GOT3 (cell line): ENCODE measurements around the gene NPEPL1.
"Not testable (repeated sequence)": the region's sequence is repeated elsewhere in the genome, so short reads cannot be mapped to it uniquely, and the experiment has no call there.

ENCODE experiments used
- DNase-seq: peaks from one replicate; lab custom pipeline; 2025; ENCODE audit warnings: mixed read lengths; lab: John Stamatoyannopoulos, UW

The NPEPL1 gene, protein sequence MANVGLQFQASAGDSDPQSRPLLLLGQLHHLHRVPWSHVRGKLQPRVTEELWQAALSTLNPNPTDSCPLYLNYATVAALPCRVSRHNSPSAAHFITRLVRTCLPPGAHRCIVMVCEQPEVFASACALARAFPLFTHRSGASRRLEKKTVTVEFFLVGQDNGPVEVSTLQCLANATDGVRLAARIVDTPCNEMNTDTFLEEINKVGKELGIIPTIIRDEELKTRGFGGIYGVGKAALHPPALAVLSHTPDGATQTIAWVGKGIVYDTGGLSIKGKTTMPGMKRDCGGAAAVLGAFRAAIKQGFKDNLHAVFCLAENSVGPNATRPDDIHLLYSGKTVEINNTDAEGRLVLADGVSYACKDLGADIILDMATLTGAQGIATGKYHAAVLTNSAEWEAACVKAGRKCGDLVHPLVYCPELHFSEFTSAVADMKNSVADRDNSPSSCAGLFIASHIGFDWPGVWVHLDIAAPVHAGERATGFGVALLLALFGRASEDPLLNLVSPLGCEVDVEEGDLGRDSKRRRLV

GRCh38 chr20:58692579-58693225, at the start of gene NPEPL1:
Gene NPEPL1 (plus strand): TSS chr20:58692800. CDS start chr20:58692901, 101 bp downstream.
- DNase-seq, result no peak

DNA sequence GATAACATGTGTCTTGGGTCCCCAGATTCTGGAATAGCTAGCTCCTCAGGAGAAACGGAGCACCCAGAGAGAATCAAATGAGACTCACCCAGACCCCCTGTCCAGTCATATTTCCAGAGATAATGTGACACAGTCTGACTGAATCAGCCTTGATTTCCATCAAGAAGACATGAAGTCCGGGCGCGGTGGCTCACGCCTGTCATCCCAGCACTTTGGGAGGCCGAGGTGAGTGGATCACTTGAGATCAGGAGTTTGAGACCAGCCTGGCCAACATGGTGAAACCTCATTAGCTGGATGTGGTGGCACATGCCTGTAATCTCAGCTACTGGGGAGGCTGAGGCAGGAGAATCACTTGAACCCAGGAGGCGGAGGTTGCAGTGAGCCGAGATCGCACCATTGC, 49.7 kb upstream of the NPEPL1 start:
- DNase-seq, result not testable (repeated sequence)

DNA sequence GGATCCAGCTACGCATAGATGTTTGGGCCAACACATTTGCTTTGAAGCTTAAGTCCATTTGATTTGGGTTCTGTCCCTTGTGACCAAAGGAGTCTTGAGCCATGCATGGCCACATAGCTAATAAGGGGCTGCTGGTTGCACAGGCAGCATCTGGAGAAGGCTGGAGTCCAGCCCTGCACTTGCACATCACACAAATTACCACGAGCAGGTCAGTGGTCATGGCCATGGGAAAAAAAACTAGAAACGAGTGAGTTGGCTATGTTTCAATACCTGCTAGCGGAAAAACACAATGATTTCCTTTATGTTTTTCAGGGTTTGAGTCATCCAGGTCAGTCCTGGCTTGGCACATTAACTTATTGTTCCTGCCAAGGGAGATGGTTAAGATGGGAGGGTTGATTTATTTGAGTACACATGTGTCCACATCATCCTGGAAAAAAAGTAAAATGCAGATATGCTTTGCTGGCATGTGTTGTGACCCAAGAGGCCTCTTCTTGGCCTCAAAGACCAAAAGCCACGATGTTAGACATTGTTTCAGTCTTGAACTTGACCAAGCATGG, 47.1 kb upstream of the NPEPL1 start:
- no peak for DNase-seq

DNA sequence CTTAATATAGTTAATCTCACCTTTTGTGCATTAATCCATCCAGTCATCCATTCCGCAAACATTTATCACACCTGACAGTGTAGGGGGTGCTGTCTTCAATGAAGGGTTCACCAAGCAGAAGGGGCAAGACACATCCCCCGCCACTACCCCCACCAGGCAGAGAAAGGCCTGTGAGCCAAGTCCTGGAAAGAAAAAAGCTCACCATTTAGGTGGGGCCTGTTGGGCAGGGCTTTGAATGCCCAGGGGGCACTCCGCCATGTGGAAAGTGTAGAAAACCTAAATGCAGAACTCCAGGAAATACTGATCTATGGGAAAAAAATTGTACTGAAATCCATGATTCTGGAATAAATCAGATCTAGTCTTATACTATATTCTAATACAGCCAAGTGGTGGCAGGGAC, 46.3 kb upstream of the NPEPL1 start:
- DNase-seq, result no peak

GRCh38 chr20:58646703-58647102, 45.9 kb upstream of the NPEPL1 start:
- no peak for DNase-seq

DNA sequence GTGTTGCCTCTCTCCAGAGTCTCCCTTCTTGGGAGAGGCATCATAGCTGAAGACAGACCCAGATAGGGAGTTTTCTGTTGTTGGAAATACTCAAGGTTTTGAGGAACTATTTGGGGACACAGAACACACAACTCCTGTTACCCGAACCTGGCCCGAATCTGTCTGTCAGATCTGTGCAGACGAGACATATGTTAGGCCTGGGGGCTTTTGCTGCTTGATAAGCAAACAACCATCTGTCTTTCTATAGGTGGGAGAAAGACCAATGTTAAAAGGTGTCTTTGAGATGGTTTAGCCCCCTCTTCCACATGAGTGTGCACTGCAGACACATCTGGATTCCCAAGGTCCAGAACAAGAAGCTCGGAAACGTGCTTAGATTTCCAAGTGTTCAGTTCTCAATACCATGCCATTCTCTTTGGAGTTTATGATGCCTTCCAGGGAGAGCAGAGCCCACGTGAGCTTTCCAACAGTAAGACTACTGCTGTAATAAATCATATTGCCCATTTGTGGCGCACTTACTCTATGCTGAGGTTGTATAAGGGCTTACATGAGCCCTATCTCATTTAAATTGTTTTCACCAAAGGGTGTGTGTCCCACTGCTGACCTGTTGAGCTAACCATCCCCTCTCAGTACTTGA, 45.3 kb upstream of the NPEPL1 start:
- no peak for DNase-seq

DNA sequence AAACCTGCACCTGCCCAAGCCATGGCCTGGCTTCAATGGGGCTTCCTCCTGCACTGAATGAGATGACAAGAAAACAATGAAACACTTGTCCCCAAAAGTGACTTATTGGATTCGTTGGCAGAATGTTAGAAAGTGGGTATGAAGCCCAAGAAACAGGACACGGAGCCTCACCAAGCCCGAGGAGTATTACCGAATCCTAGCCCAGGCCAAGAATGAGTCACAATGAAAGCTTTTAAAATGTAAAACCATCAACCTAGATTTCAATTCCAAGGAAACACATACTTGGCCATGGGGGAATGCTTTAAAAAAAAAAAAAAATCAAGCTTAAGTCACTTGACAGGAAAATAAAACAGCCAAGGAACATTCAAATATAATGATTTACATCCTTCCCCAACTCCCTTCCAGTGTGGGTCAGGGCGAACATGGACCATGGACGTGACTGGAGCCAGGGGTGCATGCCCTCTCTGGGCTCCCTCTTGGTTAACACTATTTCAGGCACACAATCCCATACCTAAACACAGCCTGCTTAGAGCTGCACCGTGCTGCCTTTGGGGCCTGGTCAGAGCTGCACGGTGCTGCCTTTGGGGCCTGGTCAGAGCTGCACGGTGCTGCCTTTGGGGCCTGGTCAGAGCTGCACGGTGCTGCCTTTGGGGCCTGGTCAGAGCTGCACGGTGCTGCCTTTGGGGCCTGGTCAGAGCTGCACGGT, 44.7 kb upstream of the NPEPL1 start:
- DNase-seq, result no peak

DNA sequence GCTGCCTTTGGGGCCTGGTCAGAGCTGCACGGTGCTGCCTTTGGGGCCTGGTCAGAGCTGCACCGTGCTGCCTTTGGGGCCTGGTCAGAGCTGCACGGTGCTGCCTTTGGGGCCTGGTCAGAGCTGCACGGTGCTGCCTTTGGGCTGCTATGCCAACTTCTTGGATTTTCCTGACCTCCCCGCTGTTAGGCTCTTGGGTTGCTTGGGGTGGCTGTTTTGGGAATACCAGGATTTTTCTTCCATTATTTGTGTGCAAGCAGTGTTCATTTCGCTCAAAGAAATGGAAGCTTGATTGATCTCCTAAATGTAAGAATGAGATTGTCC, 44.1 kb upstream of the NPEPL1 start:
- not testable (repeated sequence) for DNase-seq

GRCh38 chr20:58649288-58650180, 43.1 kb upstream of the NPEPL1 start:
- DNase-seq, result no peak

GRCh38 chr20:58650181-58650775, 42.3 kb upstream of the NPEPL1 start:
- DNase-seq, result no peak

DNA sequence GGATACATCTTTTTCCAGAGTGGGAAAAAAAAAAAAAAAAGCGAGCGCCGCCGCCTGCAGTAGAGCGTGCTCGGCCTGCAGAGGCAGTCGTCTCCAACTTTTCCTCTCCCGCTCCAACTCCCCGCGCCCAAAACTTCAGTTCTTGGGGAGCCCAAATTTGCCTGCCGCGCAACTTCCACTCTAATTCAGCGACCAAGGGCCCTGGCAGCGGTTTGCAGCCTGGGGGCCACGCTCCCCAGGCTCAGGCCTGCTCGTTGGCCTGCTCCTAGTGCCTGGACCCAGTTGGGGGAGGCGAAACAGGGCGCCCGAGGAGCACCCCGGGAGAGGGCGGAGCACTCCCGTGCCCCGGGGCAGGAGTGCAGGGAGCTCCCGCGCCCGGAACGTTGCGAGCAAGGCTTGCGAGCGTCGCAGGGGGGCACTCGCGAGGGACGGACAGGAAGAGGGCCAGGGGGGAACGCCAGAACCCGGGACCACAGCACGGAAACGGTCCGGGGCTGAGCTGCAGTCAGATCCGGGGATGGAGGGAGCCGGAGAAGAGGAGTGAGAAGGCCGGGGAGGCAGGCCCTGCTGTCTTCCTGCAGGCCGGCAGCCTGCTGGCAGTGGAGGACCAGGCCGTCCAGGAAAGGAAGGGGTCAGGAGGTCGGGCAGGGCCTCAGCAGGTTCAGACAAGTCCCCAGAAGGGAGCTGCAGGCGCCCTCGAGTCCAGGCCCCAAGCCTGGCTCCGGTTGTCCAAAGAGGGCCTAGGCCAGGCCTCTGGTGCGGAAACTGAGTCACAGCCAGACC, 41.6 kb upstream of the NPEPL1 start, which contains the start of gene STX16:
Gene STX16 (plus strand): TSS at position 508 of the 783 bp plus-strand sequence. CDS start 724 bp downstream, outside the sequence.
- DNase-seq, result peak; percentile 70

DNA sequence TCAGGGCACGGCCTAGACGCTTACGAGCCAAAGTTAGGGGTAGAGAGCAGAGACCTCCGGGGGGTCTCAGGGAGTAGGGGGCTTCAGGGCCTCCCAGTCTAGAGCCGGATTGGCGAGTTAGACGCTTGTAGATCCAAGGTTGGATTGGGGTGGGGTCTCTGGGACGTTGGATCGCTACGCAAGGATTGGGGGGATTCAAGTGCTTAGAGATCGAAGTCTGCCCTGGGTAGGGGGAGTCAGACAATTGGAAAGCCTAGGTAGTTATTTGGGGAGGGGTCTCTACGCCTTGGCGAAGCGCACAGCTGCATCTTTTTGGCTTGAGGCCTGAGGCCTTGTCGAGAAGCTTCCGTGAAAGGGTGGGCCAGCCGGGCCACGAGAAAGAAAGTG, 41.0 kb upstream of the NPEPL1 start:
- DNase-seq, result no peak

GRCh38 chr20:58651946-58652605, 40.5 kb upstream of the NPEPL1 start:
- DNase-seq, result no peak

GRCh38 chr20:58652606-58653294, 39.9 kb upstream of the NPEPL1 start:
- no peak for DNase-seq

DNA sequence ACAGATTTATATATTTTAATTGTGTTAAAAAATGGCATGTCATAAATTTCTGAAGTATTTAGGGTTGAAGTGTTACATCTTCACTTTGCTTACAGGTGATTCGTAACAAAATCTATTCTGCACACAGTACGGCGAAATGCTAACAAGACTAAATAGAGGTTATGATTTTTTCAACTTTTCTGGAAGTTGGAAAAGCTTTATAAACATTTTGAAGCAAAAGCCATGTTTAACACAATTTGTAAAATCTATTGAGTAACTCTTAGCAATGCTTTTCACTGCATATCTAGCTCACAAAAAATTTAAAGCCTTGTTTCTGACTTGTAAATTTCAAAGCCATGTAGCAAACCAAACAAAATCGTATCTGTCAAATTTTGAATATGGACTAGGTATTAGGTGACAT, 38.3 kb upstream of the NPEPL1 start:
- DNase-seq, result no peak

GRCh38 chr20:58655328-58656107, 37.1 kb upstream of the NPEPL1 start:
- no peak for DNase-seq

GRCh38 chr20:58656831-58657230, 35.8 kb upstream of the NPEPL1 start:
- DNase-seq, result no peak

DNA sequence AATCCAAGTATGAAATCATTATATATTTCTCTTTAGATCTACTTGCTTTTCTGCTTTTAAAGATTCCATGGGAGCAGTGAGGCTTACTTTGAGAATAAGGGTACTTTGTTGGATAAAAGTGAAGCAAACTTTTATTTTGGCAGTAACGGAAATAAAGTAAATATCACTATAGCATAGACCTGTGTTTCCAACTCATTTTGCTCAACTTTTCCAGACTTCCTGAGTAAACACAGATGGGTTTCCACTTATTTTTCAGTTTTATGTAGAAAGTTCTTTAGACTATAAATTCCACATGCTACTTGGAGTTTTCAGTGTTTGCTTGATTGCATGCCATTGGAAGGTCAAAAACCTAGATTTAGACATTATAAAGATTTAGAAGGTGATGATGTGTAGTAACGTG, 35.3 kb upstream of the NPEPL1 start:
- DNase-seq, result no peak
